ENCODE results near the gene GRK6. TPM values are rescaled to one million over a fixed set of nuclear protein-coding genes. Genes with fewer than 3 reads are reported as not detected.

Gene GRK6
- total RNA-seq, 4 donors from 2014 or later: 19.4 to 26.4 (median 23.2) TPM

GRCh38 chr5:177392765-177393164 is 33.7 kb upstream of the GRK6 start:
- 75 to 83% methylated on average over 4 to 5 of the region's 5 CpGs for WGBS, 2 donors
- no peak overlapping the region for H3K4me3 ChIP-seq
- TF ChIP-seq EP300 (IDR thresholded peaks at IDR 0.05): no peak
- no peak for TF ChIP-seq POLR2A (IDR thresholded peaks at IDR 0.05)
- no peaks in the 10 kb centered on the region for H3K9me3 ChIP-seq
- no peak overlapping the region for H3K27ac ChIP-seq
- no peak for DNase-seq (ENCODE audit: low spot score in 2 of 2)
- no peaks in the 10 kb centered on the region for H3K36me3 ChIP-seq
- H3K27me3 ChIP-seq: peaks cover 0 to 25% of the 10 kb centered on the region in 2 donors
- peaks cover 0 to 18% (median 0%) of the 10 kb centered on the region in 4 donors for H3K4me1 ChIP-seq

DNA sequence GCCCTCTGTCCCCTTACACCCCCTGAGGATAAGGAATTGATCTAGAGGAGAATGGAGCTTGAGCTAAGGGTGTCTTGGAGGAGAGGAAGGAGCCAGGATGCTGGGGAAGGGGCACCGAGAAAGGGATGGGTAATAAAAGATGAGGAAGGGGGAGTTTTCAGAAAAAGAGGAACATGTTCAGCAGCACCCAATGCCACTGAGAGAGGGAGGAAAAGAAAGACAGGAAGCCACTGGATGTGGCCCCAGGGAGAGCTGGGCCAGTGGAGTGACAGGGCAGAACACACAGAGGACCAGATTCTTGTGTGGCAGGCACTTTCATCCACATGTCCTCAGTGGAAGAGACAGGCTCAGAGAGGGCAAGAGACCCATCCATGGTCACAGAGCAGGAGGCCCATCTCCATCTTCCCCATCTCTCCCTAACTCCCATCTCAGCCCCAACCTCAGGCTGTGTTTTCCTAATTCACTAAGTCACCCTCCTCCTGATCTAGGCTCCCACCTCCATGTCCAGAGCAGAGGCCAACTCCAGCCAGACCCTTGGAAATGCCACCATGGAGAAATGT is 33.2 kb upstream of the GRK6 start:
- no peak for TF ChIP-seq POLR2A (IDR thresholded peaks at IDR 0.05)
- TF ChIP-seq, protein P1, sequence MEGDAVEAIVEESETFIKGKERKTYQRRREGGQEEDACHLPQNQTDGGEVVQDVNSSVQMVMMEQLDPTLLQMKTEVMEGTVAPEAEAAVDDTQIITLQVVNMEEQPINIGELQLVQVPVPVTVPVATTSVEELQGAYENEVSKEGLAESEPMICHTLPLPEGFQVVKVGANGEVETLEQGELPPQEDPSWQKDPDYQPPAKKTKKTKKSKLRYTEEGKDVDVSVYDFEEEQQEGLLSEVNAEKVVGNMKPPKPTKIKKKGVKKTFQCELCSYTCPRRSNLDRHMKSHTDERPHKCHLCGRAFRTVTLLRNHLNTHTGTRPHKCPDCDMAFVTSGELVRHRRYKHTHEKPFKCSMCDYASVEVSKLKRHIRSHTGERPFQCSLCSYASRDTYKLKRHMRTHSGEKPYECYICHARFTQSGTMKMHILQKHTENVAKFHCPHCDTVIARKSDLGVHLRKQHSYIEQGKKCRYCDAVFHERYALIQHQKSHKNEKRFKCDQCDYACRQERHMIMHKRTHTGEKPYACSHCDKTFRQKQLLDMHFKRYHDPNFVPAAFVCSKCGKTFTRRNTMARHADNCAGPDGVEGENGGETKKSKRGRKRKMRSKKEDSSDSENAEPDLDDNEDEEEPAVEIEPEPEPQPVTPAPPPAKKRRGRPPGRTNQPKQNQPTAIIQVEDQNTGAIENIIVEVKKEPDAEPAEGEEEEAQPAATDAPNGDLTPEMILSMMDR (IDR thresholded peaks at IDR 0.05): no peak
- no peak for TF ChIP-seq EP300 (IDR thresholded peaks at IDR 0.05)
- Histone ChIP-seq H3K27me3 (peaks cover 0 to 30% of the 10 kb centered on the region in 2 donors), H3K9me3 (no peaks in the 10 kb centered on the region), H3K4me3 (no peak overlapping the region), H3K36me3 (no peaks in the 10 kb centered on the region), H3K27ac (no peak overlapping the region), H3K4me1 (peaks cover 0 to 18% (median 0%) of the 10 kb centered on the region in 4 donors)
- DNase-seq (ENCODE audit: low spot score in 2 of 2): no peak
- WGBS, 2 donors: 43 to 54% methylated on average over 1 of the region's 1 CpG

DNA sequence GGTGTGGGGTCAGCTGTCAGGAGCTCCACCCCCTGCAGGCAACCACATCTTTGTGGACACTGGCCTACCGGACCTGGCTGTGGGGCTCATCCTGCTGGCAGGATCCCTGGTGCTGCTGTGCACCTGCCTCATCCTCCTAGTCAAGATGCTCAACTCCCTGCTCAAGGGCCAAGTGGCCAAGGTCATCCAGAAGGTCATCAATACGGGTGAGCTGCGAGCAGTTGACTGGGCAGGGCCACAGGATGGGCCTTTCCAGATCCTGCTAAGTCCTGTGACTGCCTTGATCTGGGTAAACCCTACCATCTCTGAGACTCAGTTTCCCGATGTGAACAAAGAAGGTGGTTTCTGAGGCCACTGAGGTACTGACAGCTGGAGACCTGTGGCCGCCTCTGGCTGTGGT is 32.5 kb upstream of the GRK6 start:
- Histone ChIP-seq H3K9me3 (no peaks in the 10 kb centered on the region), H3K27me3 (peaks cover 0 to 32% of the 10 kb centered on the region in 2 donors), H3K4me3 (no peak overlapping the region), H3K36me3 (no peaks in the 10 kb centered on the region), H3K27ac (no peak overlapping the region), H3K4me1 (peaks cover 0 to 18% (median 0%) of the 10 kb centered on the region in 4 donors)
- WGBS, 2 donors: 68 to 70% methylated on average over 4 to 5 of the region's 5 CpGs
- no peak for DNase-seq (ENCODE audit: low spot score in 2 of 2)
- no peak for TF ChIP-seq EP300 (IDR thresholded peaks at IDR 0.05)
- TF ChIP-seq, protein P1 (IDR thresholded peaks at IDR 0.05): no peak
- no peak for TF ChIP-seq POLR2A (IDR thresholded peaks at IDR 0.05)

- TF ChIP-seq, protein P1 (IDR thresholded peaks at IDR 0.05): no peak
- TF ChIP-seq EP300 (IDR thresholded peaks at IDR 0.05): no peak
- TF ChIP-seq POLR2A (IDR thresholded peaks at IDR 0.05): no peak
- H3K4me1 ChIP-seq: peaks cover 0 to 13% (median 4%) of the 10 kb centered on the region in 4 donors
- no peak overlapping the region for H3K4me3 ChIP-seq
- peaks cover 0 to 46% of the 10 kb centered on the region in 2 donors for H3K27me3 ChIP-seq
- H3K27ac ChIP-seq: no peak overlapping the region
- no peaks in the 10 kb centered on the region for H3K9me3 ChIP-seq
- H3K36me3 ChIP-seq: no peaks in the 10 kb centered on the region
- DNase-seq (ENCODE audit: low spot score in 2 of 2): no peak
- 38 to 51% methylated on average over 7 to 8 of the region's 8 CpGs for WGBS, 2 donors
These were observed 30.4 kb upstream of the GRK6 start for GRCh38 chr5:177396078-177396477.

GRCh38 chr5:177396807-177397206 is 29.7 kb upstream of the GRK6 start:
- Histone ChIP-seq H3K4me3 (no peak overlapping the region), H3K36me3 (no peaks in the 10 kb centered on the region), H3K9me3 (no peaks in the 10 kb centered on the region), H3K27ac (no peak overlapping the region), H3K4me1 (peaks cover 0 to 13% (median 4%) of the 10 kb centered on the region in 4 donors), H3K27me3 (peaks cover 0 to 53% of the 10 kb centered on the region in 2 donors)
- DNase-seq (ENCODE audit: low spot score in 2 of 2): no peak
- TF ChIP-seq EP300 (IDR thresholded peaks at IDR 0.05) (no peak), POLR2A (IDR thresholded peaks at IDR 0.05) (no peak)
- TF ChIP-seq, protein P1 (IDR thresholded peaks at IDR 0.05): no peak
- 80 to 92% methylated on average over 10 of the region's 10 CpGs for WGBS, 2 donors

All from tibial nerve (tissue), 4 donors.